H54 (cell line): ENCODE measurements around the gene B4GALNT2.
"Not testable (repeated sequence)": the region's sequence is repeated elsewhere in the genome, so short reads cannot be mapped to it uniquely, and the experiment has no call there.

Experiments
- DNase-seq: peaks from one replicate; pipeline ENCODE4 v3.0.0; 2011; ENCODE audit warnings: low spot score, mixed read lengths; ENCODE audit not compliant: insufficient read length
- FAIRE-seq: peaks from 3 replicates; lab custom pipeline; 2011; peaks lifted over from hg19 to GRCh38; lab: Jason Lieb, UNC
- POLR2A ChIP-seq: IDR thresholded peaks from 2 replicates; pipeline ENCODE4 v1.6.1; 2011; ENCODE audit warnings: low read depth, mild to moderate bottlenecking, low read length

B4GALNT2 gene

GRCh38 chr17:49180303-49180702 lies 47.7 kb downstream of the B4GALNT2 start:
- DNase-seq, result peak; percentile 60
- no peak for FAIRE-seq
- no peak for TF ChIP-seq POLR2A

DNA sequence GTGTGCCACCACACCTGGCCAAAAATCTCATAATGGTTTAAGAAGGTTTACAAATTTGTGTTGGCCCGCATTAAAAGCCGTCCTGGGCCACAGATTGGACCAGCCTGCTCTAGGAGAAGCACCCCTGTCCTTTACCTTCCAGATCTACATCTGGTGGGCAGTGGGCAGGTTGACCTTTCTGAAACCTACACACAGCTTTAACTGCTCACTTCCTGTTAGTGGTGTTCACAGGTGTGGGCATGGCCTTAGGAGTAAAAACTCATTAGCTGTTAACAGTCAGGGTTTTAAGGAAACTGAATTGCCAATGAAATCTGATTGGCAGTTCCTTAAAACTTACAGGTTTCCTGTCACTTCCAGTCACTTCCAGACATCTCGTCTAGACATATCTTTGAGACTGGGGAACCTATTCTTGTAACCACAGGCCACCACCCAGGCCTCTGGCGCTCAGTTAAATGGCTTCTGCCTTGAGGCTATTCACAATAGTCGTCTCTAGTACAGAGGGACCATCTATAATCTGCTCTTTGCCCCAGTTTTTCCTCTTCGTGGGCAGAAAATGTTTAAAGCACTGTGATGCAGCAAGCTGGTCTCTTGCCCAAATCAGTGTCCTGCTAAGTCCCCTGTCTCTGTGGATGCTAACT lies 48.5 kb downstream of the B4GALNT2 start:
- no peak for FAIRE-seq
- no peak for TF ChIP-seq POLR2A
- no peak for DNase-seq

DNA sequence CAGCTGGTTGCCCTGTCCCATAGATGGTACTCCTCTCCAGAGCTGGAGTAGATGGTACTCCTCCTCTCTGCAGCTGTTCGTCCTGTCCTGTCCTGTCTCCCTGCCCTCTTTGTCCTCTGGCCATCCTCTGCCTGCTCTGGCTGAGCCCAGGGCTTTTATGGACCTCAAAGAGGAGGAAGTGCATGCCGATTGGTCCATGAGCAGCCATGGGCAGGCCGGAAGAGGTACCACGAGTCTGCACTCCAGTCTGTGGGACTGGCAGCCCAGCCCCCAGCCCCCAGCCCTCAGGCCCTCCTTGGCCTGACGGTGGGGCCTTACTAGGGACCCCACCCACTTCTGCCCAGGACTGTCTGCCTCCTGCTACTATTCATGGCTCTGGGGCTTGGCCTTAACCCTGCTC lies 50.8 kb downstream of the B4GALNT2 start:
- no peak for TF ChIP-seq POLR2A
- FAIRE-seq, result no peak
- no peak for DNase-seq

DNA sequence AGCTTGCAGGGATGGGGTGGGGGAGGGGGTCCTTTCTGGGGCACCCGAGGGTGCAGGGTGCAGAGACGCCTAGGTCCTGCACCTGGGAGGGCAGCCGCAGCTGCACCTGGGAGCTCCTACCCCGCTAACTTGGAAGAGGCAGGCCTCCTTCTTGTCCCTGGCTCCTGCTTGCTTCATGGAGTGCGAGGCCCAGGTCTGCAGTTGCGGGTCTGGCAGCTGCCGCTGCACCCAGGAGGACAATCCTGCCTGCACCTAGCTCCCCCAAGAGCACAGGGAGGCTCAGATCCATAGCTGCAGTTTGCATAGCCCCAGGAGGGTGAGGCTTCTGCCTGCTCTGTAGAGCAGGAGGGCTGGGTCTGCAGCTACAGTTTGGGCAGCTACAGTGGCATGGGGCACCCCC lies 51.2 kb downstream of the B4GALNT2 start:
- FAIRE-seq (no peak), DNase-seq (no peak)
- no peak for TF ChIP-seq POLR2A

GRCh38 chr17:49184522-49184921 lies 52.0 kb downstream of the B4GALNT2 start:
- DNase-seq, FAIRE-seq: not testable (repeated sequence)

- not testable (repeated sequence) for FAIRE-seq, DNase-seq
These were observed 52.8 kb downstream of the B4GALNT2 start for GRCh38 chr17:49185381-49185780.

- no peak for FAIRE-seq
- TF ChIP-seq POLR2A, result no peak
- DNase-seq, result no peak
These were observed 54.7 kb downstream of the B4GALNT2 start for GRCh38 chr17:49187301-49187700.

DNA sequence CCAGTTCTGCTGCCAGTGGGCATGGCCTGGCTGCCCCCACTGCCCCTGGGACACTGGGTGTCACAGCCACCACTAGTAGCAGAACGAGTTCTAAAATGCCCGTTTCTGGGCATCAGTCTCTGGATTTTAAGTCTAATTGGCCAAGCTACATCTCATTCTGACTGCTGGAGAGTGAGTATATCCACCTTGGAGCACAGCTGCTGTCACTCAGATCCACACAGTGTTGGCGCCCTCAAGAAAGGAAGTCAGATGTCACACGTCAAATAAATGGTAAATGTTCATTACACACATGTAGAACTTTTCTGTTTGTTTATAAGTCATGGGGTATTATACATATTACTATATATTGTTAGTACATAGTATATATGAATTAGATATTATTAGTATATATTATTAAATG lies 58.4 kb downstream of the B4GALNT2 start:
- no peak for FAIRE-seq
- DNase-seq, result no peak

DNA sequence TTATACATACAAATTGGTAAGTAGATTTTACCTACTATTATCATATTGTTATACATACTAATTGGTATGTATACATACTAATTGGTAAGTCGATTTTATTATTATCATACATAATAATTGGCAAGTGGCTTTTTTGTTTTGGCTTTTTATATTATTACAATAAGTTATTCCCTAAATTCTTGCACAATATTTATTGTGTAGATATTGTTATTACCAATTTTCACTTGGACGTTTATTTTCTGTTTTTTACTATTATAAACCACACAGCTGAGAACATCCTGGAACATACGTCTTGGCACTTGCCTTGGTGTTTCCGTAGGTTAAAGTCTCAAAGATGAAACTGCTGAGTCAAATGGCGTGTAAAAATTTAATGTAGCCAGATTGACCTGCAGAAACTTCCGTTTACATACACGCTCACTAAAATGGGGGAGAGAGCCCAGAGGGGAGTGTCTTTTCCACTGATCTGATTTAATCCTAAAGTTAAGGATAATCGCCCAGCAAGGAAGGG lies 58.9 kb downstream of the B4GALNT2 start:
- no peak for FAIRE-seq
- DNase-seq, result no peak
- 0 out of 2 replicates have a peak, but pooled peaks have one; percentile 16 for TF ChIP-seq POLR2A

More for the DNA sequence above, 58.4 kb downstream of the B4GALNT2 start:
- no peak for TF ChIP-seq POLR2A

DNA sequence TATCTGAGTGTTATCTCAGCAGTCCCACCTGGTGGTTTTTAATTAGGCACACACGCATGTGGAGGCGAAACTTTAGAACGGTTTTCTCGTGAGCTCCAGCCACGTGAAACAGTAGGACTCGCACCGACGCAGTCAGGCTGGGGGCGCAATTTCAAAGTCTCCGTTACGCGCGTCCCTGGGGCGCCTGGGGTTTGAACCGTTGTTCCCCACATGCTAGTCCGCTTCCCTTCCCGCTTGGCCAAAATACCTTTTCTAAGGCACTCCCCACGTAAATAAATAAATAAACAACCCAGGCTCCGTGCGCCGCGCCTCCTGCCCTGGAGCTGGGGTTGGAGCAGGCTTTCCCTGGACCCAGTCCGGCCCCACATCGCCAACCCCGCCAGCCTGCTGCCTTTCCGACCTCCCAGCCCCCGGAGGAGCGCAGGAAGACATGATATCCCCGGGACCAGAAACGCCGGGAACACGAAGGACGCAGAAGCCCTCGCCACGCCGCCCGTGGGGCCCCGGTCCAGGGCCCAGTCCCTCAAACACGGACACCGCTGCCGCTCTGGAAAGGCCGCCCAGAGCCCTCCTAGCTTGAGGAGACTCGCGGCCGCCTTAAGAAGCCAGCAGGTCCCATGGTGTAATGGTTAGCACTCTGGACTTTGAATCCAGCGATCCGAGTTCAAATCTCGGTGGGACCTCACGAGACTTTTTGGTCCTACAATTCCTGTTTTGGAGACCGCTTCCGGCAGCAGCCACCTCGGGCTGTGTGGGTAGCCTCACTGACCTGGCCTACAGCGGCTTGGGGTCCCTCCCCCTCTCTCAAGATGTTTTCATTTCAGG lies 59.6 kb downstream of the B4GALNT2 start:
- TF ChIP-seq POLR2A, result no peak
- peak; percentile 45 for FAIRE-seq
- DNase-seq, result peak; percentile 88

DNA sequence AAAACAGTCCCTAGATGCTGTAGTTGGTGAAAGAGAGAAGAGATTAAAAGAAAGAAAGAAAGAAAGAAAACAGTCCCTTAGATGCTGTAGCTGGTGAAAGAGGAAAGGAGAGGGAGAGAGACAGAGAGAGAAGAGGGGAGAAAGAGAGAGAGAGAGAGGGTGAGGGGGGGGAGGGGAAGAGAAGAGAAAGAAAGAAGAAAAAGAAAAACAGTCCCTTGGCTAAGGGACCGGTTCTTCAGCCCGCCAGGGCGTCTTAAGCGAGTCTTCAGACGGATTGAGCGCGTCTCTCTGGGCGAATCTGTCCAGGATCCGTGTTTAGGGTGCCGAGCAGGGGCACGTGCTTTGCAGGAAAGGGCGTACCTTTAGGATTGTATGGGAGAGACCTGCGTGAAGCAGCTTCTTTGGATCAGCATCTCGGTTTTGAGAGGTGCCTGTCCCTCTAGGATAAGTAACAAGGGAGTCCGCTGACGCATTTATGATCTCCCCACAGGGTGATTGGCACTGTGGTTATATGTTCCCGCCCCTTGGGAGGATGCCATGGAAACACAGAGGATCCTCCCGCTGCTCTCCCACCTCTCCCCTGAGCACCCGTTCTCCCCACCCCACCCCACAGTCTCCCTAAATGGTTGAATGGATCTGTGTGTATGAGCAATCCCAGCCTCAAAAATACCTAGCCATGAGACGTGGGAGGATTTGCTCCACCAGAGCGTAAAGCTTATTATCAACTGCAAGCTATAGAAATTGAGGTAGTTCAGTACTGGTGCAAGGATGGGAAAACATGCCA lies 61.1 kb downstream of the B4GALNT2 start:
- no peak for FAIRE-seq

GRCh38 chr17:49194297-49194607 lies 61.7 kb downstream of the B4GALNT2 start:
- TF ChIP-seq POLR2A, result no peak
- no peak for DNase-seq
- no peak for FAIRE-seq

More for the DNA sequence above, 61.1 kb downstream of the B4GALNT2 start:
- peak; percentile 56 for DNase-seq
- TF ChIP-seq POLR2A, result no peak

DNA sequence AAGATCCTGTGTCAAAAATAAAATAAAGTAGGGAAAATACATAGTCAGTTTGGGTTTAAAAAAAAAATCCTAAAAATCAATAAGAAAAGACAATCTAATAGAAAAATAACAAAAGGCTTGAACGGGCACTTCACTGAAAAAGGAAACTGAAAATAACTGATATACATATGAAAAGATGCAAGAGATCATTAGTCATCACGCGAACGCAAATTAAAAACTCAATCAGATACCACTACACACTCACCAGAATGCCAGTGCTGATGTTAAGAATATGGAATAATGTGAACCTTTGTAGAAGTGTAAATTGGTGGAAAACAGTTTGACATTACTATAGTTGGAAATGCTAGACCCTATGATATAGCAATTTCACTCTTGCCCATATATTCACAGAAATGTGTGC lies 63.2 kb downstream of the B4GALNT2 start:
- no peak for FAIRE-seq
- DNase-seq, result no peak

GRCh38 chr17:49196520-49196919 lies 64.0 kb downstream of the B4GALNT2 start:
- no peak for TF ChIP-seq POLR2A
- DNase-seq (no peak), FAIRE-seq (no peak)

More for the DNA sequence above, 63.2 kb downstream of the B4GALNT2 start:
- TF ChIP-seq POLR2A, result no peak
